Measurements from ENCODE around the gene EXOC3L4.

EXOC3L4 gene

GRCh38 chr14:103071544-103072251, 22.8 kb upstream of the EXOC3L4 start:
- DNase-seq, result no peak

GRCh38 chr14:103072595-103073366, 21.7 kb upstream of the EXOC3L4 start:
- no peak for DNase-seq

GRCh38 chr14:103073367-103073875, 21.1 kb upstream of the EXOC3L4 start:
- DNase-seq, result no peak

GRCh38 chr14:103073876-103074728, 20.4 kb upstream of the EXOC3L4 start:
- DNase-seq, result no peak

- DNase-seq, result no peak
Measured at GRCh38 chr14:103074729-103075367, 19.7 kb upstream of the EXOC3L4 start.

GRCh38 chr14:103078420-103078749, 16.1 kb upstream of the EXOC3L4 start:
- peak; percentile 49 for DNase-seq

- DNase-seq, result no peak
Measured at GRCh38 chr14:103078860-103079587, 15.5 kb upstream of the EXOC3L4 start.

- DNase-seq, result no peak
Measured at GRCh38 chr14:103081951-103082350, 12.6 kb upstream of the EXOC3L4 start.

GRCh38 chr14:103084021-103084919, 10.3 kb upstream of the EXOC3L4 start, which contains the start of gene LBHD2:
LBHD2 (plus strand) TSS chr14:103084210; CDS start chr14:103086013, 1,803 bp downstream.
- no peak for DNase-seq

GRCh38 chr14:103085106-103086091, 9.1 kb upstream of the EXOC3L4 start:
- no peak for DNase-seq

- no peak for DNase-seq
Measured at GRCh38 chr14:103086771-103087342, 7.7 kb upstream of the EXOC3L4 start.

- no peak for DNase-seq
Measured at GRCh38 chr14:103087343-103087835, 7.1 kb upstream of the EXOC3L4 start.

- DNase-seq, result no peak
Measured at GRCh38 chr14:103088921-103089320, 5.6 kb upstream of the EXOC3L4 start.

GRCh38 chr14:103089386-103090335, 4.9 kb upstream of the EXOC3L4 start:
- no peak for DNase-seq

- no peak for DNase-seq
Measured at GRCh38 chr14:103090481-103091020, 4.0 kb upstream of the EXOC3L4 start.

GRCh38 chr14:103091041-103091882, 3.3 kb upstream of the EXOC3L4 start:
- no peak for DNase-seq

GRCh38 chr14:103091883-103092222, 2.7 kb upstream of the EXOC3L4 start:
- no peak for DNase-seq

All from NCI-H1417 treated with DMSO at 0.1 percent for 48 hours (cell line).